HepG2 (cell line): Measurements from ENCODE around the gene PTPRCAP. TPM values are rescaled to one million over a fixed set of nuclear protein-coding genes. Genes with fewer than 3 reads are reported as not detected.

Source experiments
- ATAC-seq: fragments of 200-7000 bp; cut with Tn5 transposase; 3 replicates; pipeline ENCODE4 v1.9.1; 2020; ENCODE audit warnings: mild to moderate bottlenecking, moderate library complexity
- BruUV-seq: library from RNA; stranded (reverse); fragments of 400-500 nt; replicated peaks from 2 replicates; lab custom pipeline; 2021; lab: Mats Ljungman, UMichigan
- CTCF ChIA-PET: fragments of 300-600 bp; formaldehyde crosslinking; extraction: SDS; loops from one replicate; lab custom pipeline; 2021; ENCODE audit warnings: low total read pairs, inconsistent platforms, low intra/inter-chr PET ratio; lab: Yijun Ruan, JAX
- POLR2A ChIA-PET: fragments of 350-600 bp; sonication (Branson Sonifier 250); formaldehyde crosslinking; loops from one replicate; lab custom pipeline; 2020; ENCODE audit warnings: antibody characterized with exemption, inconsistent platforms; lab: Yijun Ruan, JAX
- DNase-seq: peaks from one replicate; pipeline ENCODE4 v3.0.0-alpha.2; 2015; ENCODE audit warnings: low spot score
- FAIRE-seq: peaks from 3 replicates; lab custom pipeline; 2011; peaks lifted over from hg19 to GRCh38; lab: Jason Lieb, UNC
- H2AFZ ChIP-seq: one replicate; pipeline ENCODE4 v1.6.1; 2011; ENCODE audit warnings: low read length, inconsistent platforms
- H3K27ac ChIP-seq: fragments of 300-600 bp; 3 replicates; pipeline ENCODE4 v1.8.0; 2011; ENCODE audit warnings: mixed run types, mild to moderate bottlenecking, mixed read lengths, low read length, inconsistent platforms; ENCODE audit not compliant: insufficient read depth; ENCODE audit errors: extremely low read length
- H3K27me3 ChIP-seq, 2 experiments: fragments of 200-600 bp in 1 of 2; 2 replicates in 1 of 2; 3 replicates in 1 of 2; pipeline versions ENCODE4 v1.6.0 to v1.8.0; 2011; ENCODE audit warnings: low read length in 2 of 2, mild to moderate bottlenecking in 2 of 2, moderate library complexity in 2 of 2, inconsistent platforms in 1 of 2; ENCODE audit not compliant: insufficient read depth in 2 of 2, control insufficient read depth in 1 of 2
- H3K36me3 ChIP-seq, 2 experiments: fragments of 200-600 bp in 1 of 2; replicated peaks in 1 of 2; 2 replicates in 1 of 2; 3 replicates in 1 of 2; pipeline versions ENCODE4 v1.5.1 to v1.8.0; 2011; ENCODE audit warnings: low read length in 2 of 2, inconsistent platforms in 1 of 2; ENCODE audit not compliant: insufficient read depth in 2 of 2, control insufficient read depth in 1 of 2
- H3K4me1 ChIP-seq: 2 replicates; pipeline ENCODE4 v1.5.1; 2012; ENCODE audit warnings: low read length, inconsistent platforms; ENCODE audit not compliant: insufficient read depth
- H3K4me2 ChIP-seq: 2 replicates; pipeline ENCODE4 v1.6.0; 2011; ENCODE audit warnings: low read depth, low read length, inconsistent platforms
- H3K4me3 ChIP-seq, 3 experiments: fragments of 200-600 bp in 1 of 3; sonication (generic), shearing (Covaris generic) in 1 of 3; replicated peaks in 1 of 3; 2 replicates each; pipeline ENCODE4 v1.5.1; 2011 to 2016; ENCODE audit warnings: low read length in 3 of 3, inconsistent platforms in 2 of 3, low read depth in 2 of 3, mild to moderate bottlenecking in 2 of 3, control low read depth in 1 of 3, mixed read lengths in 1 of 3; ENCODE audit not compliant: insufficient read depth in 1 of 3
- H3K79me2 ChIP-seq: one replicate; pipeline ENCODE4 v1.6.1; 2011; ENCODE audit warnings: low read length, inconsistent platforms; ENCODE audit not compliant: insufficient read depth
- H3K9ac ChIP-seq: 2 replicates; pipeline ENCODE4 v1.6.0; 2011; ENCODE audit warnings: mild to moderate bottlenecking, low read depth, low read length, inconsistent platforms; ENCODE audit not compliant: insufficient read depth
- H3K9me3 ChIP-seq: 2 replicates; pipeline ENCODE4 v1.5.1; 2012; ENCODE audit warnings: mild to moderate bottlenecking, low read length
- H4K20me1 ChIP-seq: 2 replicates; pipeline ENCODE4 v1.6.0; 2011; ENCODE audit warnings: inconsistent platforms, mild to moderate bottlenecking, low read length, moderate library complexity; ENCODE audit not compliant: insufficient read depth
- MATR3 ChIP-seq: sonication (generic); formaldehyde crosslinking; IDR thresholded peaks from 2 replicates; pipeline ENCODE4 v1.4.0; 2020; ENCODE audit warnings: missing genetic modification reagents
- RFX1 ChIP-seq: fragments of 450-650 bp; IDR thresholded peaks from 2 replicates; pipeline ENCODE4 v1.6.1; 2017
- SIN3A ChIP-seq: IDR thresholded peaks from 2 replicates; pipeline ENCODE4 v1.6.1; 2011; ENCODE audit warnings: low read depth, mild to moderate bottlenecking, control low read depth, low read length, borderline replicate concordance
- SIX4 ChIP-seq: sonication (generic); formaldehyde crosslinking; IDR thresholded peaks from 2 replicates; pipeline ENCODE4 v1.4.0; 2020; ENCODE audit warnings: missing genetic modification reagents
- SKI ChIP-seq: fragments of 450-650 bp; IDR thresholded peaks from one replicate; pipeline ENCODE4 v1.6.1; 2018; ENCODE audit warnings: mild to moderate bottlenecking; ENCODE audit not compliant: partially characterized antibody
- TBL1XR1 ChIP-seq: fragments of 150-350 bp; IDR thresholded peaks from 2 replicates; pipeline ENCODE4 v1.6.1; 2014; ENCODE audit warnings: borderline replicate concordance, low read length; ENCODE audit not compliant: partially characterized antibody
- THYN1 ChIP-seq: sonication (generic); formaldehyde crosslinking; IDR thresholded peaks from 2 replicates; pipeline ENCODE4 v1.8.1; 2023; ENCODE audit warnings: low read depth, mild to moderate bottlenecking, moderate library complexity, missing genetic modification reagents, borderline replicate concordance
- ZBTB1 ChIP-seq: sonication (generic); formaldehyde crosslinking; IDR thresholded peaks from 2 replicates; pipeline ENCODE4 v1.4.0; 2020; ENCODE audit warnings: missing genetic modification reagents, borderline replicate concordance
- ZNF329 ChIP-seq: sonication (generic); formaldehyde crosslinking; IDR thresholded peaks from 2 replicates; pipeline ENCODE4 v1.9.0; 2021; ENCODE audit warnings: low read depth, mild to moderate bottlenecking, missing genetic modification reagents
- ZNF549 ChIP-seq: sonication (generic); formaldehyde crosslinking; IDR thresholded peaks from 2 replicates; pipeline ENCODE4 v1.5.0; 2020; ENCODE audit warnings: missing genetic modification reagents
- ZNF660 ChIP-seq: sonication (generic); formaldehyde crosslinking; IDR thresholded peaks from 2 replicates; pipeline ENCODE4 v1.5.1; 2020; ENCODE audit warnings: mild to moderate bottlenecking, low read depth, missing genetic modification reagents, borderline replicate concordance
- ZNF678 ChIP-seq: sonication (generic); formaldehyde crosslinking; IDR thresholded peaks from 2 replicates; pipeline ENCODE4 v1.4.0; 2020; ENCODE audit warnings: mild to moderate bottlenecking, missing genetic modification reagents
- ZNF768 ChIP-seq: sonication (generic); formaldehyde crosslinking; IDR thresholded peaks from 2 replicates; pipeline ENCODE4 v1.4.0; 2020; ENCODE audit warnings: missing genetic modification reagents
- ZNF781 ChIP-seq: sonication (generic); formaldehyde crosslinking; IDR thresholded peaks from 2 replicates; pipeline ENCODE4 v1.5.1; 2020; ENCODE audit warnings: borderline replicate concordance, mild to moderate bottlenecking, missing genetic modification reagents; ENCODE audit errors: not compliant biosample characterization
- ZNF788 ChIP-seq: sonication (generic); formaldehyde crosslinking; IDR thresholded peaks from 2 replicates; pipeline ENCODE4 v1.5.0; 2020; ENCODE audit warnings: mild to moderate bottlenecking, missing genetic modification reagents, borderline replicate concordance
- WGBS: methylation state at CpG from one replicate; pipeline ENCODE4 v1.1.6; 2017; ENCODE audit warnings: low lambda C conversion rate; 5-methylcytosine and 5-hydroxymethylcytosine counted together
- in situ Hi-C: cut with HindIII; loops from 2 replicates; pipeline ENCODE4 v1.10.0; 2017; ENCODE audit warnings: low pct_unique_long_range_greater_than_20kb; ENCODE audit not compliant: extremely low pct_ligation_motif_present
- intact Hi-C: fragments of 100-400 bp; cut with micrococcal nuclease; formaldehyde crosslinking; loops from one replicate; pipeline ENCODE4 v1.10.0; 2022; ENCODE audit not compliant: unreplicated experiment
- polyA plus RNA-seq, 8 experiments: library from polyadenylated mRNA; depleted of rRNA in 3 of 8; stranded (reverse) in 7 of 8; unstranded in 1 of 8; fragments of >200 nt; fragmentation: Illumina TruSeq in 4 of 8; extraction: Trizol in 4 of 8; gene quantifications; 2 replicates each; pipeline versions ENCODE4 v1.2.1 to v1.2.3, GENCODE V29; 2011 to 2016; ENCODE audit warnings: low read depth in 4 of 8, missing spikeins in 1 of 8, mixed read lengths in 1 of 8; ENCODE audit not compliant: insufficient read depth in 1 of 8
- total RNA-seq, 5 experiments: library from RNA; depleted of rRNA; stranded (reverse); fragments of >200 nt; fragmentation: Illumina TruSeq; extraction: Trizol; gene quantifications; 2 replicates each; pipeline ENCODE4 v1.2.3, GENCODE V29; 2016; ENCODE audit warnings: low read depth in 1 of 5
- TF ChIP-seq, protein P1 (sequence below): sonication (generic); formaldehyde crosslinking; IDR thresholded peaks from 2 replicates; pipeline ENCODE4 v1.4.0; 2020; ENCODE audit warnings: mild to moderate bottlenecking, missing genetic modification reagents
- TF ChIP-seq, protein P2 (sequence below): sonication (generic); formaldehyde crosslinking; IDR thresholded peaks from 2 replicates; pipeline ENCODE4 v1.5.0; 2020; ENCODE audit warnings: mild to moderate bottlenecking, low read depth, missing genetic modification reagents, borderline replicate concordance
- TF ChIP-seq, protein P3 (sequence below): sonication (generic); formaldehyde crosslinking; IDR thresholded peaks from 2 replicates; pipeline ENCODE4 v1.4.0; 2020; ENCODE audit warnings: missing genetic modification reagents
- TF ChIP-seq, protein P4 (sequence below): conservative IDR thresholded peaks from 2 replicates; pipeline ENCODE4 v1.6.1; 2018; ENCODE audit warnings: missing genetic modification reagents

Gene PTPRCAP
- total and polyA plus RNA-seq, 2 of the 13 experiments (the other 11 are each of a cell fraction or from before 2014, with no cell fraction given): 0.60 to 0.70 TPM

DNA sequence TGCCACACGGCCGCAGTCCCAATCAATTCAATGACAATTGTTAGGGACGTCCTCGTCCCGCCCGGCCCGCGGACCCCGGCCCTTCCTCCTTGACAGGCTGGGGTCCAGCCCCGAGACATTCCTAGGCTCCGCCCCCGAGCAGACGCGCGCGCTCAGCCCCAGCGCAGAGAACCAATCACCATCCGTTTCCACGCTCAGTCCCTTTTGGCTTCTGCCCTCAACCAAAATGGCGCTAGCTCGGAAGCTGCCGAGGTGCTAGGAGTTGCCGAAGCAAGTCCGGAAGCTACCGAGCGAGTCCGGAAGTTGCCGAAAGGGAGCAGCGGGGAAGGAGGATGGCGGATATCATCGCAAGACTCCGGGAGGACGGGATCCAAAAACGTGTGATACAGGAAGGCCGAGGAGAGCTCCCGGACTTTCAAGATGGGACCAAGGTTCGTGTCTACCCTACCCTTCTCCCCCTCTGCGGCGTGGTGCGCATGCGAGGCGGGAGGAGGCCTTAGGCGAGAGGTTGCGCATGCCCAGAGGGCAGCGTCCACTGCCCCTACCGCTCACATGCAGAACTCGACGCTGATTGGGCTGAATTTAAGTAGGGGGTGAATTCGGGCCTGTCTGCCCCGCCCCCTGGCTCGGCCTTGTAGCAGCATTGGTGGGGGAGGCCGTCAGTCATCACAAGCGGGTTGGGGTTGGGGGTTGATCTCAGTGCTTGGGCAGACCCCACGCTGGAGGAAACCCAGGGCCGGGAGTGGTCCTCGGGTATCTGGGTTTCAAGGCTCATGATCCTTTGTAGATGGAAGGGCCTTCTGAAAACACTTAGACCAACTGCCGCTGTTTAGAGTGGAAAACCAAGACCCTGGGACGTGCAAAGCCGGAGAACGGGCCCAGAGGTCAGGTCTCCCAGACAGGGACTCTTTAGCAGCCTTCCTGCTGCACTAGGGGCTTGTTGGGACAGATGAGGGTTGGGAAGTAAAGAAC is 45.6 kb upstream of the PTPRCAP start, which contains the start of gene AIP:
Gene AIP (plus strand): TSS at position 200 of the 972 bp plus-strand sequence. CDS start 133 bp downstream, at position 333.
- in situ Hi-C loops (no loop called here), intact Hi-C loops (no loop called here)
- H3K4me3 ChIP-seq: peak within 1 kb of the TSS; percentile 59 to 75 (median 59)
- DNase-seq (peak; percentile 95), ATAC-seq (peak; percentile 97), FAIRE-seq (peak; percentile 98)
- H2AFZ ChIP-seq: peak within 1 kb of the TSS; percentile 83
- no peaks in the 10 kb centered on the region for H3K27me3 ChIP-seq
- H3K4me1 ChIP-seq: peaks cover 34% of the 10 kb centered on the region
- CTCF ChIA-PET: interaction anchor here (1.1 kb wide), 1 partner anchor 81 kb away, joined by 3 read pairs; the partner anchor contains the start of gene PPP1CA
- H3K36me3 ChIP-seq: peaks cover 2 to 11% of the 10 kb centered on the region in 2 experiments; a peak in 3 of 5 replicates
- WGBS: 9% methylated on average over 42 of the region's 60 CpGs
- peak within 1 kb of the TSS; percentile 66 for H3K27ac ChIP-seq
- no peaks in the 10 kb centered on the region for H4K20me1 ChIP-seq
- H3K9ac ChIP-seq: peak within 1 kb of the TSS; percentile 72
- no peaks in the 10 kb centered on the region for H3K79me2 ChIP-seq
- H3K9me3 ChIP-seq: no peaks in the 10 kb centered on the region
- BruUV-seq: TSS peak; percentile 84
- POLR2A ChIA-PET: interaction anchor here (0.6 to 1.0 kb wide), 13 partner anchors 8 to 322 kb away, joined by 3 to 14 read pairs (median 4); partner anchors contain the start of genes NUDT8, PITPNM1, POLD4 and PPP1CA
- peak within 1 kb of the TSS; percentile 68 for H3K4me2 ChIP-seq
- TF ChIP-seq THYN1 (CRISPR knock-in tag) (no peak), MATR3 (CRISPR knock-in tag) (no peak), SIX4 (CRISPR knock-in tag) (no peak; the same call in 1 of the 2 replicates), ZBTB1 (CRISPR knock-in tag) (no peak; the same call in 1 of the 2 replicates), RFX1 (no peak), ZNF660 (CRISPR knock-in tag) (peak; percentile 86; the same call in 1 of the 2 replicates), SKI (no peak), ZNF329 (peak; percentile 73; the same call in 1 of the 2 replicates), ZNF781 (peak; percentile 99), TBL1XR1 (no peak), ZNF788 (CRISPR knock-in tag) (peak; percentile 87), SIN3A (peak; percentile 9; the same call in 1 of the 2 replicates), ZNF549 (CRISPR knock-in tag) (no peak), ZNF678 (CRISPR knock-in tag) (peak; percentile 97; the same call in 1 of the 2 replicates), ZNF768 (CRISPR knock-in tag) (peak; percentile 74; the same call in 1 of the 2 replicates)
- TF ChIP-seq, protein P1, sequence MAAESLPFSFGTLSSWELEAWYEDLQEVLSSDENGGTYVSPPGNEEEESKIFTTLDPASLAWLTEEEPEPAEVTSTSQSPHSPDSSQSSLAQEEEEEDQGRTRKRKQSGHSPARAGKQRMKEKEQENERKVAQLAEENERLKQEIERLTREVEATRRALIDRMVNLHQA (CRISPR knock-in tag): 0 out of 2 replicates have a peak, but pooled peaks have one; percentile 78
- TF ChIP-seq, protein P2, sequence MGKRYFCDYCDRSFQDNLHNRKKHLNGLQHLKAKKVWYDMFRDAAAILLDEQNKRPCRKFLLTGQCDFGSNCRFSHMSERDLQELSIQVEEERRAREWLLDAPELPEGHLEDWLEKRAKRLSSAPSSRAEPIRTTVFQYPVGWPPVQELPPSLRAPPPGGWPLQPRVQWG: no peak
- TF ChIP-seq, protein P3, sequence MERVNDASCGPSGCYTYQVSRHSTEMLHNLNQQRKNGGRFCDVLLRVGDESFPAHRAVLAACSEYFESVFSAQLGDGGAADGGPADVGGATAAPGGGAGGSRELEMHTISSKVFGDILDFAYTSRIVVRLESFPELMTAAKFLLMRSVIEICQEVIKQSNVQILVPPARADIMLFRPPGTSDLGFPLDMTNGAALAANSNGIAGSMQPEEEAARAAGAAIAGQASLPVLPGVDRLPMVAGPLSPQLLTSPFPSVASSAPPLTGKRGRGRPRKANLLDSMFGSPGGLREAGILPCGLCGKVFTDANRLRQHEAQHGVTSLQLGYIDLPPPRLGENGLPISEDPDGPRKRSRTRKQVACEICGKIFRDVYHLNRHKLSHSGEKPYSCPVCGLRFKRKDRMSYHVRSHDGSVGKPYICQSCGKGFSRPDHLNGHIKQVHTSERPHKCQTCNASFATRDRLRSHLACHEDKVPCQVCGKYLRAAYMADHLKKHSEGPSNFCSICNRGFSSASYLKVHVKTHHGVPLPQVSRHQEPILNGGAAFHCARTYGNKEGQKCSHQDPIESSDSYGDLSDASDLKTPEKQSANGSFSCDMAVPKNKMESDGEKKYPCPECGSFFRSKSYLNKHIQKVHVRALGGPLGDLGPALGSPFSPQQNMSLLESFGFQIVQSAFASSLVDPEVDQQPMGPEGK (CRISPR knock-in tag): no peak; the same call in 1 of the 2 replicates
- TF ChIP-seq, protein P4, sequence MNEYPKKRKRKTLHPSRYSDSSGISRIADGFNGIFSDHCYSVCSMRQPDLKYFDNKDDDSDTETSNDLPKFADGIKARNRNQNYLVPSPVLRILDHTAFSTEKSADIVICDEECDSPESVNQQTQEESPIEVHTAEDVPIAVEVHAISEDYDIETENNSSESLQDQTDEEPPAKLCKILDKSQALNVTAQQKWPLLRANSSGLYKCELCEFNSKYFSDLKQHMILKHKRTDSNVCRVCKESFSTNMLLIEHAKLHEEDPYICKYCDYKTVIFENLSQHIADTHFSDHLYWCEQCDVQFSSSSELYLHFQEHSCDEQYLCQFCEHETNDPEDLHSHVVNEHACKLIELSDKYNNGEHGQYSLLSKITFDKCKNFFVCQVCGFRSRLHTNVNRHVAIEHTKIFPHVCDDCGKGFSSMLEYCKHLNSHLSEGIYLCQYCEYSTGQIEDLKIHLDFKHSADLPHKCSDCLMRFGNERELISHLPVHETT (CRISPR knock-in tag): peak; percentile 80
